ENCODE results near the gene CHCHD4.
"Not testable (repeated sequence)": the region's sequence is repeated elsewhere in the genome, so short reads cannot be mapped to it uniquely, and the experiment has no call there.

CHCHD4 gene

GRCh38 chr3:14110699-14111098 is 14.0 kb downstream of the CHCHD4 start:
- ATAC-seq (ENCODE audit: insufficient read depth, low read depth) (no peak), DNase-seq (no peak)
- H3K79me2 ChIP-seq (ENCODE audit: insufficient read depth, low read length) = no peaks in the 10 kb centered on the region
- no peaks in the 10 kb centered on the region for H3K27me3 ChIP-seq (ENCODE audit: insufficient read depth, low read length, poor library complexity)
- no peaks in the 10 kb centered on the region for H3K9me3 ChIP-seq (ENCODE audit: insufficient read depth, low read length, severe bottlenecking)
- no peak overlapping the region for H3K27ac ChIP-seq (ENCODE audit: low read length)
- no peaks in the 10 kb centered on the region for H3K4me1 ChIP-seq (ENCODE audit: insufficient read depth, low read length)
- no peak overlapping the region for H2AFZ ChIP-seq (ENCODE audit: low read depth, low read length)
- H4K20me1 ChIP-seq (ENCODE audit: insufficient read depth, low read length) = no peaks in the 10 kb centered on the region
- H3K4me2 ChIP-seq (ENCODE audit: insufficient read depth, low read length) = no peak overlapping the region
- no peak for TF ChIP-seq CTCF (IDR thresholded peaks at IDR 0.05; ENCODE audit: borderline replicate concordance, extremely low read depth, low read length, poor library complexity, severe bottlenecking)
- TF ChIP-seq EZH2 (IDR thresholded peaks at IDR 0.05; ENCODE audit: borderline replicate concordance, low read depth, low read length, severe bottlenecking) = no peak
- peaks cover 44% of the 10 kb centered on the region for H3K36me3 ChIP-seq (ENCODE audit: insufficient read depth, low read length)
- no peak overlapping the region for H3K9ac ChIP-seq (ENCODE audit: low read depth, low read length)
- H3K4me3 ChIP-seq (ENCODE audit: low read depth in 1 of 2, low read length in 2 of 2) = no peak overlapping the region

- H3K36me3 ChIP-seq (ENCODE audit: insufficient read depth, low read length) = peaks cover 35% of the 10 kb centered on the region
- not testable (repeated sequence) for H3K4me3 ChIP-seq (ENCODE audit: low read depth in 1 of 2, low read length in 2 of 2); DNase-seq; H3K9ac ChIP-seq (ENCODE audit: low read depth, low read length); H3K4me1 ChIP-seq (ENCODE audit: insufficient read depth, low read length); H4K20me1 ChIP-seq (ENCODE audit: insufficient read depth, low read length); H2AFZ ChIP-seq (ENCODE audit: low read depth, low read length); H3K27ac ChIP-seq (ENCODE audit: low read length); H3K27me3 ChIP-seq (ENCODE audit: insufficient read depth, low read length, poor library complexity); H3K4me2 ChIP-seq (ENCODE audit: insufficient read depth, low read length); H3K9me3 ChIP-seq (ENCODE audit: insufficient read depth, low read length, severe bottlenecking); ATAC-seq (ENCODE audit: insufficient read depth, low read depth); H3K79me2 ChIP-seq (ENCODE audit: insufficient read depth, low read length)
Observed at GRCh38 chr3:14109821-14110220, 14.8 kb downstream of the CHCHD4 start.

- no peak overlapping the region for H3K4me3 ChIP-seq (ENCODE audit: low read depth in 1 of 2, low read length in 2 of 2)
- H3K9ac ChIP-seq (ENCODE audit: low read depth, low read length) = no peak overlapping the region
- no peak for DNase-seq
- ATAC-seq (ENCODE audit: insufficient read depth, low read depth) = no peak
- no peaks in the 10 kb centered on the region for H3K9me3 ChIP-seq (ENCODE audit: insufficient read depth, low read length, severe bottlenecking)
- no peak for TF ChIP-seq CTCF (IDR thresholded peaks at IDR 0.05; ENCODE audit: borderline replicate concordance, extremely low read depth, low read length, poor library complexity, severe bottlenecking)
- TF ChIP-seq EZH2 (IDR thresholded peaks at IDR 0.05; ENCODE audit: borderline replicate concordance, low read depth, low read length, severe bottlenecking) = no peak
- no peak overlapping the region for H3K27ac ChIP-seq (ENCODE audit: low read length)
- peaks cover 17% of the 10 kb centered on the region for H3K27me3 ChIP-seq (ENCODE audit: insufficient read depth, low read length, poor library complexity)
- H3K36me3 ChIP-seq (ENCODE audit: insufficient read depth, low read length) = no peaks in the 10 kb centered on the region
- no peaks in the 10 kb centered on the region for H3K79me2 ChIP-seq (ENCODE audit: insufficient read depth, low read length)
- H4K20me1 ChIP-seq (ENCODE audit: insufficient read depth, low read length) = no peaks in the 10 kb centered on the region
- H3K4me2 ChIP-seq (ENCODE audit: insufficient read depth, low read length) = no peak overlapping the region
- H3K4me1 ChIP-seq (ENCODE audit: insufficient read depth, low read length) = no peaks in the 10 kb centered on the region
- no peak overlapping the region for H2AFZ ChIP-seq (ENCODE audit: low read depth, low read length)
Observed at GRCh38 chr3:14097616-14098391, 26.9 kb downstream of the CHCHD4 start.

- Histone ChIP-seq H3K4me1 (ENCODE audit: insufficient read depth, low read length) (no peaks in the 10 kb centered on the region), H3K27me3 (ENCODE audit: insufficient read depth, low read length, poor library complexity) (peaks cover 17% of the 10 kb centered on the region), H3K79me2 (ENCODE audit: insufficient read depth, low read length) (no peaks in the 10 kb centered on the region), H2AFZ (ENCODE audit: low read depth, low read length) (no peak overlapping the region), H3K9ac (ENCODE audit: low read depth, low read length) (no peak overlapping the region), H3K9me3 (ENCODE audit: insufficient read depth, low read length, severe bottlenecking) (no peaks in the 10 kb centered on the region), H3K36me3 (ENCODE audit: insufficient read depth, low read length) (no peaks in the 10 kb centered on the region), H3K4me2 (ENCODE audit: insufficient read depth, low read length) (no peak overlapping the region), H3K27ac (ENCODE audit: low read length) (no peak overlapping the region), H3K4me3 (ENCODE audit: low read depth in 1 of 2, low read length in 2 of 2) (no peak overlapping the region), H4K20me1 (ENCODE audit: insufficient read depth, low read length) (no peaks in the 10 kb centered on the region)
- TF ChIP-seq EZH2 (IDR thresholded peaks at IDR 0.05; ENCODE audit: borderline replicate concordance, low read depth, low read length, severe bottlenecking) = no peak
- no peak for TF ChIP-seq CTCF (IDR thresholded peaks at IDR 0.05; ENCODE audit: borderline replicate concordance, extremely low read depth, low read length, poor library complexity, severe bottlenecking)
- ATAC-seq (ENCODE audit: insufficient read depth, low read depth) (no peak), DNase-seq (no peak)
Observed at GRCh38 chr3:14096742-14097141, 27.9 kb downstream of the CHCHD4 start.

Measured in DND-41 (cell line).